HepG2 (cell line): ENCODE measurements around the gene BCL6.

Source experiments
- BCL6 ChIP-seq: IDR thresholded peaks from 2 replicates; pipeline ENCODE4 v1.6.1; 2016; ENCODE audit warnings: missing genetic modification reagents, missing compliant biosample characterization
- ISX ChIP-seq: sonication (generic); formaldehyde crosslinking; conservative IDR thresholded peaks from 2 replicates; pipeline ENCODE4 v1.5.0; 2020; ENCODE audit warnings: missing genetic modification reagents
- POLR2A ChIP-seq, 2 experiments: IDR thresholded peaks; 2 replicates each; pipeline ENCODE4 v1.6.1; 2011; ENCODE audit warnings: low read depth in 2 of 2, low read length in 2 of 2, mild to moderate bottlenecking in 1 of 2, moderate library complexity in 1 of 2; ENCODE audit not compliant: insufficient read depth in 1 of 2
- POLR2AphosphoS5 ChIP-seq: IDR thresholded peaks from 2 replicates; pipeline ENCODE4 v1.6.1; 2012; ENCODE audit warnings: low read depth, low read length
- STAG1 ChIP-seq: sonication (generic); formaldehyde crosslinking; IDR thresholded peaks from 2 replicates; pipeline ENCODE4 v1.4.0; 2020; ENCODE audit warnings: missing genetic modification reagents
- ZBTB42 ChIP-seq: sonication (generic); formaldehyde crosslinking; IDR thresholded peaks from 2 replicates; pipeline ENCODE4 v1.5.0; 2020; ENCODE audit warnings: mild to moderate bottlenecking, missing genetic modification reagents
- ZFP36 ChIP-seq: fragments of 150-350 bp; IDR thresholded peaks from 2 replicates; pipeline ENCODE4 v1.6.1; 2018; ENCODE audit warnings: borderline replicate concordance, low read length, low read depth; ENCODE audit not compliant: partially characterized antibody
- ZNF766 ChIP-seq: sonication (generic); formaldehyde crosslinking; IDR thresholded peaks from 2 replicates; pipeline ENCODE4 v1.5.0; 2020; ENCODE audit warnings: missing genetic modification reagents, borderline replicate concordance
- TF ChIP-seq, protein P1 (sequence below): sonication (generic); formaldehyde crosslinking; IDR thresholded peaks from 2 replicates; pipeline ENCODE4 v1.5.0; 2020; ENCODE audit warnings: mild to moderate bottlenecking, missing genetic modification reagents, moderate library complexity
- TF ChIP-seq, protein P2 (sequence below): sonication (generic); formaldehyde crosslinking; IDR thresholded peaks from 2 replicates; pipeline ENCODE4 v1.8.0; 2022; ENCODE audit warnings: mild to moderate bottlenecking, missing genetic modification reagents, borderline replicate concordance

DNA sequence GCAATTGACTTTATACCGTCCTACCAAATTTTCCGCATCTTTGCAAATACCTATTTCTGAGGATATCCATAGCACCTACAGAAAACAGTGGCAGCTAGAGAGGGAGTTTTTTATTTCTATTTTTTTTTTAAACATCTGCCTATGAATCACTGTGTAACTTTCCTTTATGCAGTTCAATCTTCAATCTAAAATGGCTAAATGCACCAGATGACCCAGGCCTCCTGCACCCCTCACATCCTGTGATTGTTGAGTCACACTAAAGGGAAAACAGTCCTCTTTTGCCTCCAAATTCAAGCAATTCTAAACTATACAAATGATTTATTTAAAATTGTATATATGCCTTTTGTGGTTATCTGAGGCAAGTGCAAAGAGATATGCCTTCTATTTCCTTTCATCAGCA is 20.1 kb upstream of the BCL6 start:
- no peak for TF ChIP-seq POLR2A (IDR thresholded peaks at IDR 0.05; ENCODE audit: insufficient read depth in 1 of 2, low read depth in 2 of 2, low read length in 2 of 2)
- TF ChIP-seq, protein P1, sequence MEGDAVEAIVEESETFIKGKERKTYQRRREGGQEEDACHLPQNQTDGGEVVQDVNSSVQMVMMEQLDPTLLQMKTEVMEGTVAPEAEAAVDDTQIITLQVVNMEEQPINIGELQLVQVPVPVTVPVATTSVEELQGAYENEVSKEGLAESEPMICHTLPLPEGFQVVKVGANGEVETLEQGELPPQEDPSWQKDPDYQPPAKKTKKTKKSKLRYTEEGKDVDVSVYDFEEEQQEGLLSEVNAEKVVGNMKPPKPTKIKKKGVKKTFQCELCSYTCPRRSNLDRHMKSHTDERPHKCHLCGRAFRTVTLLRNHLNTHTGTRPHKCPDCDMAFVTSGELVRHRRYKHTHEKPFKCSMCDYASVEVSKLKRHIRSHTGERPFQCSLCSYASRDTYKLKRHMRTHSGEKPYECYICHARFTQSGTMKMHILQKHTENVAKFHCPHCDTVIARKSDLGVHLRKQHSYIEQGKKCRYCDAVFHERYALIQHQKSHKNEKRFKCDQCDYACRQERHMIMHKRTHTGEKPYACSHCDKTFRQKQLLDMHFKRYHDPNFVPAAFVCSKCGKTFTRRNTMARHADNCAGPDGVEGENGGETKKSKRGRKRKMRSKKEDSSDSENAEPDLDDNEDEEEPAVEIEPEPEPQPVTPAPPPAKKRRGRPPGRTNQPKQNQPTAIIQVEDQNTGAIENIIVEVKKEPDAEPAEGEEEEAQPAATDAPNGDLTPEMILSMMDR: no peak
- TF ChIP-seq STAG1 (CRISPR knock-in tag): no peak
- TF ChIP-seq, protein P2, sequence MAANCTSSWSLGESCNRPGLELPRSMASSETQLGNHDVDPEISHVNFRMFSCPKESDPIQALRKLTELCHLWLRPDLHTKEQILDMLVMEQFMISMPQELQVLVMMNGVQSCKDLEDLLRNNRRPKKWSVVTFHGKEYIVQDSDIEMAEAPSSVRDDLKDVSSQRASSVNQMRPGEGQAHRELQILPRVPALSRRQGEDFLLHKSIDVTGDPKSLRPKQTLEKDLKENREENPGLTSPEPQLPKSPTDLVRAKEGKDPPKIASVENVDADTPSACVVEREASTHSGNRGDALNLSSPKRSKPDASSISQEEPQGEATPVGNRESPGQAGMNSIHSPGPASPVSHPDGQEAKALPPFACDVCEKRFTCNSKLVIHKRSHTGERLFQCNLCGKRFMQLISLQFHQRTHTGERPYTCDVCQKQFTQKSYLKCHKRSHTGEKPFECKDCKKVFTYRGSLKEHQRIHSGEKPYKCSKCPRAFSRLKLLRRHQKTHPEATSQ (CRISPR knock-in tag): no peak
- no peak for TF ChIP-seq ZNF766
- TF ChIP-seq ZBTB42 (CRISPR knock-in tag): no peak
- no peak for TF ChIP-seq ZFP36
- no peak for TF ChIP-seq POLR2AphosphoS5
- no peak for TF ChIP-seq ISX (CRISPR knock-in tag)
- no peak for TF ChIP-seq BCL6 (CRISPR knock-in tag)
